NCI-H187 (cell line): Measurements from ENCODE around the gene CHSY1.

Experiments
- DNase-seq, 2 experiments: peaks; one replicate each; lab custom pipeline; 2025; lab: John Stamatoyannopoulos, UW

The CHSY1 gene

GRCh38 chr15:101171954-101172353, 79.9 kb downstream of the CHSY1 start:
- no peak for DNase-seq

GRCh38 chr15:101170568-101171350, 81.1 kb downstream of the CHSY1 start:
- DNase-seq, result no peak

GRCh38 chr15:101169495-101170071, 82.3 kb downstream of the CHSY1 start:
- DNase-seq, result no peak

GRCh38 chr15:101168898-101169494, 82.9 kb downstream of the CHSY1 start:
- no peak for DNase-seq

GRCh38 chr15:101168463-101168824, 83.4 kb downstream of the CHSY1 start:
- no peak for DNase-seq

GRCh38 chr15:101167753-101168462, 83.9 kb downstream of the CHSY1 start:
- no peak for DNase-seq

- no peak for DNase-seq
Measured at GRCh38 chr15:101167411-101167752, 84.5 kb downstream of the CHSY1 start.

- DNase-seq, result no peak
Measured at GRCh38 chr15:101165905-101166471, 85.9 kb downstream of the CHSY1 start.

GRCh38 chr15:101162701-101163483, 89.0 kb downstream of the CHSY1 start:
- peak; percentile 41 to 53 for DNase-seq

- no peak for DNase-seq
Measured at GRCh38 chr15:101161656-101162055, 90.2 kb downstream of the CHSY1 start.

GRCh38 chr15:101159936-101160815, 91.7 kb downstream of the CHSY1 start:
- no peak for DNase-seq

GRCh38 chr15:101159096-101159935, 92.5 kb downstream of the CHSY1 start:
- DNase-seq, result no peak

GRCh38 chr15:101158166-101159095, 93.4 kb downstream of the CHSY1 start:
- no peak for DNase-seq

GRCh38 chr15:101157721-101158120, 94.1 kb downstream of the CHSY1 start:
- no peak for DNase-seq

GRCh38 chr15:101156509-101157159, 95.2 kb downstream of the CHSY1 start:
- DNase-seq, result peak; percentile 37 to 84

GRCh38 chr15:101156061-101156460, 95.8 kb downstream of the CHSY1 start:
- no peak for DNase-seq

GRCh38 chr15:101153801-101154656, 97.8 kb downstream of the CHSY1 start:
- DNase-seq, result no peak
